AG09319 (cell line): Measurements from ENCODE around the gene QRICH1.

Source experiments
- DNase-seq: peaks from one replicate; pipeline ENCODE4 v3.0.0-alpha.2; 2010; ENCODE audit warnings: low read depth; ENCODE audit errors: extremely low read depth
- CTCF ChIP-seq: IDR thresholded peaks from 2 replicates; pipeline ENCODE4 v1.5.1; 2011; ENCODE audit warnings: low read depth, mild to moderate bottlenecking, inconsistent platforms, low read length, moderate library complexity

Gene QRICH1

GRCh38 chr3:48983096-48983495, 110.8 kb downstream of the QRICH1 start:
- DNase-seq = no peak
- TF ChIP-seq CTCF = no peak

GRCh38 chr3:48982686-48983085, 111.2 kb downstream of the QRICH1 start:
- no peak for DNase-seq
- TF ChIP-seq CTCF = no peak

GRCh38 chr3:48982016-48982415, 111.9 kb downstream of the QRICH1 start:
- DNase-seq = no peak
- no peak for TF ChIP-seq CTCF

GRCh38 chr3:48980295-48980694, 113.6 kb downstream of the QRICH1 start:
- TF ChIP-seq CTCF = no peak
- DNase-seq = no peak
